GM12864 (cell line): ENCODE results near the gene ZKSCAN4.

ENCODE experiments used
- DNase-seq: peaks from one replicate; pipeline ENCODE4 v3.0.0-alpha.2; 2011; ENCODE audit warnings: low read depth
- H3K4me3 ChIP-seq: 2 replicates; pipeline ENCODE4 v1.5.1; 2011; ENCODE audit warnings: mild to moderate bottlenecking, low read depth, low read length, control low read depth
- CTCF ChIP-seq: IDR thresholded peaks from 2 replicates; pipeline ENCODE4 v1.5.1; 2011; ENCODE audit warnings: low read depth, mild to moderate bottlenecking, moderate library complexity, low read length, control low read depth, inconsistent platforms; ENCODE audit errors: missing control alignments

Gene ZKSCAN4

DNA sequence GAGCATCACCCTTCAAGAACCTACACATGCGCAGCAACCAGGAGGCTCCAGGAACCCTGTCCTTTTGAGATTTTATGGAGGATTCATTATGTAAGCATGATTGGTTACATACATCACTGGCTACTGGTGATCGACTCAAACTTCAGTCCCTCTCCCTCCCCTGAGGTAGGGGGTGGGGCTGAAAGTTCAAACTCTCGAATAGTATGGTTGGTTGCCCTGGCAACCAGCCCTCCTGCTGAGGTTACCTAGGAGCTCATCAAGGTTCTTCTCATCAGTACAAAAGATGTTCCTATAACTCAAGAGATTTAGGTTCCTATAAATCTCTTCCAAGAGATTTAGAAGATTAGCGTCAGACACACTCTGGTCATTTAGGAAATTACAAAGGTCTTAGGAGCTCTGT is 48.9 kb downstream of the ZKSCAN4 start:
- no peak for TF ChIP-seq CTCF
- H3K4me3 ChIP-seq: no peak overlapping the region
- no peak for DNase-seq

DNA sequence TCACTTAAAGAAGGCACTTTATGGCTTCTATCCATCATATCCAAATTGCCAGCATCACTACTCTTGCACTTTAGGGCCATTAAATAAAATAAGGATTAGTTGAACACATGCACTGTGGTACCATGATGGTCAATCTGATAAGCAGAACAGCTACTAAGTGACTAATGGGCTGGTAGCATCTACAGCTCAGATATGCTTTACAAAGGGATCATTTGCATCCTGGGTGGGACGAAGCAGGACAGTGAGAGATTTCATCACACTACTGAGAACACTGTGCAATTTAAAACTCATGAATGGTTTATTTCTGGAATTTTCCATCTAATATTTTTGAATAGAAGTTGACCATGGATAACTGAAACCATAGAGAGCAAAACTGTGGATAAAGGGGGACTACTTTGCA is 52.0 kb downstream of the ZKSCAN4 start:
- TF ChIP-seq CTCF: no peak
- no peak overlapping the region for H3K4me3 ChIP-seq
- DNase-seq: no peak
